ENCODE results near the gene ARHGAP12.

DNA sequence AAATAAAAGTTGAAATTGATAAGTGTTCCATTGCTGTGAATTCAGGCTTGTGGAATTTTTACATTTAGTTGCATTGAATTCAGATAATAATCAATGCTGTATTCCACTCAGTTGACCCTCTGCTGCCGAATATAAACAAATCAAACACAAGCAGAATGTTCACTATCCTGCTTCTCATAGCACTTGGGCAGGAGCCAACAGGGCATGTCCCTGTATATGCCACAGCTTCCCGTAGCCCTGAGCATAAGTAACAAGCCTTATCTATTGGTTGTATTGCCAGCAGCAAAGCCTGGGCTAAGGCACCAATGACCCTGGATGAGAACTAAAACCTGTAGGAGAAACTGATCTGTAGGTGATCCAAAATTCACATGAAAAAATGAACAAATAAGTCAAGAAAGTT lies 145.9 kb downstream of the ARHGAP12 start:
- no peak for TF ChIP-seq CTCF (IDR thresholded peaks at IDR 0.05)
- no peak for TF ChIP-seq EZH2phosphoT487 (IDR thresholded peaks at IDR 0.05)
- no peak for TF ChIP-seq EZH2 (IDR thresholded peaks at IDR 0.05)

Measured in neural progenitor cell (in vitro differentiated cells).